H9 (cell line): ENCODE measurements around the gene SLC6A19. TPM values are rescaled to one million over a fixed set of nuclear protein-coding genes. Genes with fewer than 3 reads are reported as not detected.
"Not testable (repeated sequence)": the region's sequence is repeated elsewhere in the genome, so short reads cannot be mapped to it uniquely, and the experiment has no call there.

Experiments used
- DNase-seq: peaks from one replicate; pipeline ENCODE4 v3.0.0-alpha.2; 2017
- H2AFZ ChIP-seq: one replicate; pipeline ENCODE4 v1.6.1; 2013; ENCODE audit warnings: mild to moderate bottlenecking, low read length, control low read depth, moderate library complexity
- H2AK5ac ChIP-seq: 2 replicates; pipeline ENCODE4 v1.6.1; 2013; ENCODE audit warnings: low read length, control low read depth, mixed read lengths; ENCODE audit not compliant: insufficient read length
- H2BK120ac ChIP-seq: one replicate; pipeline ENCODE4 v1.6.1; 2013; ENCODE audit warnings: low read depth, mild to moderate bottlenecking, low read length, control low read depth, inconsistent platforms; ENCODE audit not compliant: poor library complexity, severe bottlenecking
- H2BK12ac ChIP-seq: 2 replicates; pipeline ENCODE4 v1.6.1; 2013; ENCODE audit warnings: low read length, control low read depth, mixed read lengths, low read depth; ENCODE audit not compliant: insufficient read length
- H2BK15ac ChIP-seq: 2 replicates; pipeline ENCODE4 v1.6.1; 2013; ENCODE audit warnings: low read depth, low read length, control low read depth
- H2BK20ac ChIP-seq: one replicate; pipeline ENCODE4 v1.6.1; 2013; ENCODE audit warnings: low read depth, mild to moderate bottlenecking, low read length, control low read depth, inconsistent platforms; ENCODE audit not compliant: poor library complexity, severe bottlenecking
- H2BK5ac ChIP-seq: 2 replicates; pipeline ENCODE4 v1.6.1; 2013; ENCODE audit warnings: low read length, control low read depth, mixed read lengths; ENCODE audit not compliant: insufficient read length
- H3K14ac ChIP-seq: 2 replicates; pipeline ENCODE4 v1.6.1; 2013; ENCODE audit warnings: low read length, control low read depth; ENCODE audit not compliant: insufficient read depth
- H3K18ac ChIP-seq: 2 replicates; pipeline ENCODE4 v1.6.1; 2013; ENCODE audit warnings: low read depth, mild to moderate bottlenecking, mixed read lengths, low read length, control low read depth; ENCODE audit not compliant: insufficient read length
- H3K23ac ChIP-seq: 2 replicates; pipeline ENCODE4 v1.6.1; 2013; ENCODE audit warnings: low read length, control low read depth, mixed read lengths, low read depth; ENCODE audit not compliant: insufficient read length
- H3K23me2 ChIP-seq: 2 replicates; pipeline ENCODE4 v1.6.1; 2013; ENCODE audit warnings: low read depth, mild to moderate bottlenecking, mixed read lengths, low read length, control low read depth; ENCODE audit not compliant: insufficient read length, poor library complexity, severe bottlenecking
- H3K27ac ChIP-seq: 2 replicates; pipeline ENCODE4 v1.5.1; 2013; ENCODE audit warnings: low read length, control low read depth, mixed read lengths, low read depth; ENCODE audit not compliant: insufficient read length
- H3K27me3 ChIP-seq: 2 replicates; pipeline ENCODE4 v1.6.1; 2013; ENCODE audit warnings: low read length, control low read depth, inconsistent platforms; ENCODE audit not compliant: insufficient read depth
- H3K4ac ChIP-seq: 2 replicates; pipeline ENCODE4 v1.6.1; 2013; ENCODE audit warnings: low read depth, mild to moderate bottlenecking, control low read depth, inconsistent platforms, low read length, moderate library complexity
- H3K4me1 ChIP-seq: 2 replicates; pipeline ENCODE4 v1.6.1; 2013; ENCODE audit warnings: low read length, control low read depth, inconsistent platforms; ENCODE audit not compliant: insufficient read depth
- H3K4me2 ChIP-seq: 2 replicates; pipeline ENCODE4 v1.6.1; 2013; ENCODE audit warnings: low read length, control low read depth, mixed read lengths; ENCODE audit not compliant: insufficient read length, insufficient read depth
- H3K56ac ChIP-seq: 2 replicates; pipeline ENCODE4 v1.6.1; 2013; ENCODE audit warnings: low read depth, mild to moderate bottlenecking, mixed read lengths, low read length, control low read depth; ENCODE audit not compliant: insufficient read length
- H3K79me1 ChIP-seq: 2 replicates; pipeline ENCODE4 v1.6.1; 2013; ENCODE audit warnings: low read depth, mild to moderate bottlenecking, moderate library complexity, low read length, control low read depth, inconsistent platforms; ENCODE audit not compliant: insufficient read depth, poor library complexity, severe bottlenecking
- H3K79me2 ChIP-seq: 2 replicates; pipeline ENCODE4 v1.6.1; 2013; ENCODE audit warnings: low read length, control low read depth, inconsistent platforms; ENCODE audit not compliant: insufficient read depth
- H3K9ac ChIP-seq: 2 replicates; pipeline ENCODE4 v1.6.1; 2013; ENCODE audit warnings: low read length, control low read depth, mixed read lengths; ENCODE audit not compliant: insufficient read length; ENCODE audit errors: extremely low read depth
- H3K9me3 ChIP-seq: one replicate; pipeline ENCODE4 v1.6.1; 2013; ENCODE audit warnings: low read depth, low read length, inconsistent platforms; ENCODE audit not compliant: control insufficient read depth
- H3T11ph ChIP-seq: one replicate; pipeline ENCODE4 v1.6.1; 2013; ENCODE audit warnings: mild to moderate bottlenecking, low read length, control low read depth, inconsistent platforms
- H4K20me1 ChIP-seq: one replicate; pipeline ENCODE4 v1.6.1; 2013; ENCODE audit not compliant: control insufficient read depth, insufficient read length, insufficient read depth
- H4K5ac ChIP-seq: 2 replicates; pipeline ENCODE4 v1.6.1; 2013; ENCODE audit warnings: low read depth, mild to moderate bottlenecking, mixed read lengths, low read length, control low read depth; ENCODE audit not compliant: insufficient read length
- H4K8ac ChIP-seq: replicated peaks from 2 replicates; pipeline ENCODE4 v1.6.1; 2013; ENCODE audit warnings: low read length, control low read depth, mixed read lengths, low read depth; ENCODE audit not compliant: insufficient read length
- H4K91ac ChIP-seq: 2 replicates; pipeline ENCODE4 v1.6.1; 2013; ENCODE audit warnings: low read depth, mild to moderate bottlenecking, moderate library complexity, mixed read lengths, low read length, control low read depth; ENCODE audit not compliant: insufficient read length
- H3K27ac Mint-ChIP-seq, 3 experiments: 2 replicates in 2 of 3; 3 replicates in 1 of 3; pipeline ENCODE4 v1.8.0; 2020 to 2021; ENCODE audit warnings: mixed read lengths in 3 of 3, mild to moderate bottlenecking in 1 of 3, moderate library complexity in 1 of 3
- H3K27me3 Mint-ChIP-seq: 2 replicates; pipeline ENCODE4 v1.8.0; 2021; ENCODE audit warnings: low read depth, mild to moderate bottlenecking, moderate library complexity, mixed read lengths
- H3K36me3 Mint-ChIP-seq, 3 experiments: 2 replicates in 2 of 3; 3 replicates in 1 of 3; pipeline ENCODE4 v1.8.0; 2020 to 2021; ENCODE audit warnings: low read depth in 3 of 3, mixed read lengths in 3 of 3; ENCODE audit not compliant: insufficient read depth in 1 of 3
- H3K4me1 Mint-ChIP-seq, 2 experiments: 2 replicates each; pipeline ENCODE4 v1.8.0; 2020; ENCODE audit warnings: mixed read lengths in 2 of 2
- H3K4me3 Mint-ChIP-seq, 2 experiments: 2 replicates in 1 of 2; 3 replicates in 1 of 2; pipeline ENCODE4 v1.8.0; 2020 to 2021; ENCODE audit warnings: mild to moderate bottlenecking in 2 of 2, mixed read lengths in 2 of 2, moderate library complexity in 1 of 2
- H3K9me3 Mint-ChIP-seq, 2 experiments: 2 replicates in 1 of 2; 3 replicates in 1 of 2; pipeline ENCODE4 v1.8.0; 2020; ENCODE audit warnings: mild to moderate bottlenecking in 2 of 2, mixed read lengths in 2 of 2, moderate library complexity in 1 of 2
- whole genome bisulfite sequencing: extraction: QIAGEN DNeasy Blood & Tissue Kit; methylation state at CpG from one replicate; pipeline ENCODE4 v1.1.7; 2013; ENCODE audit warnings: missing lambda C conversion rate, low lambda C conversion rate, mixed read lengths; ENCODE audit not compliant: insufficient read length; ENCODE audit errors: extremely low coverage; 5-methylcytosine and 5-hydroxymethylcytosine counted together
- total RNA-seq: library from RNA; stranded (reverse); gene quantifications from 2 replicates; pipeline ENCODE4 v1.2.1, GENCODE V29; 2021
- TF ChIP-seq, protein P1 (sequence below): fragments of 200-600 bp; sonication (generic); conservative IDR thresholded peaks from 3 replicates; pipeline ENCODE4 v1.8.0; 2021; ENCODE audit warnings: antibody characterized with exemption, mild to moderate bottlenecking

Gene SLC6A19
- total RNA-seq, 1 experiment from 2014 or later: not detected

DNA sequence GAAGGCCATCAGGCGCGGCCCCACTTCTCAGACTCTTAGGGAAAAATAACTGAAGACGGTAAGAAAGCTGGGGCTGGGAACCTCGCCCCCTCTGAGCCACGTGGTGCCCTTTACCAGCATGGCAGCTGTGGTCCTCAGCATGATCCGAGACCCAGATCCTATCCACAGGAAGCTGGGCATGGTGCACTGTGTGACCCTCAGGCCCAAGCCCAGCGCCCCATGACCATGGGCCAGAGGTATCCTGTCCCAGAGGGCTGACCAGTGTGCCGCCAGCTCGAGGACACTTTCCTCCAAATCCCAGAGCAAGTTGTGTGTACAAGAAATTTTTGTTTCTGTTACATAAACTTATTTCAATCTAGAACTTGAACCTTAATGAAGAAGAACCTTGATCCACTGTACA lies 65.4 kb downstream of the SLC6A19 start:
- Histone ChIP-seq H3T11ph (no peak overlapping the region), H4K91ac (no peak overlapping the region), H3K9me3 (peaks cover 14% of the 10 kb centered on the region), H2BK12ac (no peak overlapping the region), H4K5ac (no peak overlapping the region), H3K4ac (no peak overlapping the region), H4K8ac (no peak overlapping the region), H2BK15ac (no peak overlapping the region), H3K4me2 (no peak overlapping the region), H4K20me1 (no peaks in the 10 kb centered on the region), H3K27ac (no peak overlapping the region), H3K56ac (no peak overlapping the region), H2BK5ac (no peak overlapping the region), H2AK5ac (no peak overlapping the region), H2BK120ac (no peak overlapping the region), H2BK20ac (no peak overlapping the region), H3K9ac (no peak overlapping the region), H3K23me2 (no peaks in the 10 kb centered on the region), H3K27me3 (no peaks in the 10 kb centered on the region), H3K23ac (no peak overlapping the region), H3K79me2 (no peaks in the 10 kb centered on the region), H3K4me1 (no peaks in the 10 kb centered on the region), H3K18ac (no peak overlapping the region), H3K79me1 (no peaks in the 10 kb centered on the region), H2AFZ (no peak overlapping the region), H3K14ac (no peak overlapping the region)
- Mint-ChIP-seq H3K27me3 (peaks cover 1% of the 10 kb centered on the region; the same call in 1 of the 2 replicates), H3K27ac (no peak overlapping the region), H3K4me1 (no peaks in the 10 kb centered on the region), H3K4me3 (no peak overlapping the region), H3K9me3 (no peaks in the 10 kb centered on the region), H3K36me3 (peaks cover 25 to 35% (median 25%) of the 10 kb centered on the region in 3 experiments; a peak in 6 of 7 replicates)
- no CpG with 5 or more reads among the region's 9 CpGs for WGBS
- TF ChIP-seq, protein P1, sequence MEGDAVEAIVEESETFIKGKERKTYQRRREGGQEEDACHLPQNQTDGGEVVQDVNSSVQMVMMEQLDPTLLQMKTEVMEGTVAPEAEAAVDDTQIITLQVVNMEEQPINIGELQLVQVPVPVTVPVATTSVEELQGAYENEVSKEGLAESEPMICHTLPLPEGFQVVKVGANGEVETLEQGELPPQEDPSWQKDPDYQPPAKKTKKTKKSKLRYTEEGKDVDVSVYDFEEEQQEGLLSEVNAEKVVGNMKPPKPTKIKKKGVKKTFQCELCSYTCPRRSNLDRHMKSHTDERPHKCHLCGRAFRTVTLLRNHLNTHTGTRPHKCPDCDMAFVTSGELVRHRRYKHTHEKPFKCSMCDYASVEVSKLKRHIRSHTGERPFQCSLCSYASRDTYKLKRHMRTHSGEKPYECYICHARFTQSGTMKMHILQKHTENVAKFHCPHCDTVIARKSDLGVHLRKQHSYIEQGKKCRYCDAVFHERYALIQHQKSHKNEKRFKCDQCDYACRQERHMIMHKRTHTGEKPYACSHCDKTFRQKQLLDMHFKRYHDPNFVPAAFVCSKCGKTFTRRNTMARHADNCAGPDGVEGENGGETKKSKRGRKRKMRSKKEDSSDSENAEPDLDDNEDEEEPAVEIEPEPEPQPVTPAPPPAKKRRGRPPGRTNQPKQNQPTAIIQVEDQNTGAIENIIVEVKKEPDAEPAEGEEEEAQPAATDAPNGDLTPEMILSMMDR: no peak
- DNase-seq: no peak

DNA sequence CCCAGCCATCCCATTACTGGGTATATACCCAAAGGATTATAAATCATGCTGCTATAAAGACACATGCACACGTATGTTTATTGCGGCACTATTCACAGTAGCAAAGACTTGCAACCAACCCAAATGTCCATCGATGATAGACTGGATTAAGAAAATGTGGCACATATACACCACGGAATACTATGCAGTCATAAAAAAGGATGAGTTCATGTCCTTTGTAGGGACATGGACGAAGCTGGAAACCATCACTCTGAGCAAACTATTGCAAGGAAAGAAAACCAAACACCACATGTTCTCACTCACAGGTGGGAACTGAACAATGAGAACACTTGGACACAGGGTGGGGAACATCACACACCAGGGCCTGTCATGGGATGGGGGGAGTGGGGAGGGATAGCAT lies 66.1 kb downstream of the SLC6A19 start:
- not testable (repeated sequence) for H3K9me3 Mint-ChIP-seq, H3K27me3 Mint-ChIP-seq, H3K9me3 ChIP-seq, H3K27me3 ChIP-seq, H3T11ph ChIP-seq, H3K4me1 ChIP-seq, H3K4ac ChIP-seq, H3K56ac ChIP-seq, H3K4me2 ChIP-seq, H3K23me2 ChIP-seq, H3K9ac ChIP-seq, H3K18ac ChIP-seq, H2AK5ac ChIP-seq, H4K91ac ChIP-seq, H2BK120ac ChIP-seq, H3K27ac ChIP-seq, DNase-seq, H3K27ac Mint-ChIP-seq, H3K4me3 Mint-ChIP-seq, H2BK5ac ChIP-seq, H4K20me1 ChIP-seq, H3K14ac ChIP-seq, H2BK20ac ChIP-seq, H4K5ac ChIP-seq, H2BK15ac ChIP-seq, H4K8ac ChIP-seq, H3K23ac ChIP-seq, H3K4me1 Mint-ChIP-seq, H2AFZ ChIP-seq, H3K79me2 ChIP-seq, H3K79me1 ChIP-seq, H2BK12ac ChIP-seq
- WGBS: no CpG with 5 or more reads among the region's 5 CpGs
- H3K36me3 Mint-ChIP-seq: peaks cover 23 to 40% (median 27%) of the 10 kb centered on the region in 3 experiments; a peak in 6 of 7 replicates
